ENCODE data around the gene MTMR12. TPM values are rescaled to one million over a fixed set of nuclear protein-coding genes. Genes with fewer than 3 reads are reported as not detected.

The MTMR12 gene
- total and polyA plus RNA-seq, 2 donors (not counting 3 experiments of a cell fraction or from before 2014, with no cell fraction given): 18.2 to 38.6 TPM

GRCh38 chr5:32285510-32286138, 27.1 kb downstream of the MTMR12 start:
- TF ChIP-seq MYC (IDR thresholded peaks at IDR 0.05; ENCODE audit: low read depth, low read length) (no peak), EZH2 (IDR thresholded peaks at IDR 0.05; ENCODE audit: borderline replicate concordance, low read depth, low read length, severe bottlenecking) (no peak), GATA2 (IDR thresholded peaks at IDR 0.05; ENCODE audit: insufficient read depth, insufficient read length, low read depth, low read length) (no peak), CTCF (IDR thresholded peaks at IDR 0.05; ENCODE audit: extremely low read depth in 1 of 2, insufficient read depth in 1 of 2, low read depth in 1 of 2, low read length in 2 of 2) (no peak), JUN (IDR thresholded peaks at IDR 0.05; ENCODE audit: borderline replicate concordance, insufficient read depth, insufficient read length, low read depth) (no peak), POLR2AphosphoS5 (IDR thresholded peaks at IDR 0.05; ENCODE audit: insufficient read depth, low read depth, low read length) (no peak), FOS (IDR thresholded peaks at IDR 0.05; ENCODE audit: borderline replicate concordance, insufficient read depth, low read length) (no peak), POLR2A (IDR thresholded peaks at IDR 0.05; ENCODE audit: low read depth, low read length) (no peak), MAX (IDR thresholded peaks at IDR 0.05; ENCODE audit: insufficient read depth, insufficient read length) (no peak)
- peaks cover 13% of the 10 kb centered on the region for H3K4me1 ChIP-seq (ENCODE audit: control insufficient read depth, extremely low read depth, insufficient read depth, low read length)
- POLR2A ChIA-PET: no interaction called here
- CTCF ChIA-PET: interaction anchor here (0.8 to 2.4 kb wide), 4 partner anchors 9 to 53 kb away, joined by 3 to 10 read pairs (median 4); no protein-coding TSS in a partner anchor
- DNase-seq (ENCODE audit: low read depth, low spot score) (no peak), FAIRE-seq (no peak)
- H3K9me3 ChIP-seq (replicated peaks; ENCODE audit: control insufficient read depth, insufficient read depth, low read length): no peaks in the 10 kb centered on the region
- intact Hi-C loops (cut with micrococcal nuclease): no loop called here
- H3K27ac ChIP-seq (ENCODE audit: insufficient read depth, low read depth, low read length): no peak overlapping the region
- no peak overlapping the region for H3K4me3 ChIP-seq (replicated peaks in 1 of 3; ENCODE audit: insufficient read depth in 1 of 3, low read depth in 1 of 3, low read length in 3 of 3)
- no peaks in the 10 kb centered on the region for H3K27me3 ChIP-seq (ENCODE audit: control insufficient read depth in 2 of 2, insufficient read depth in 2 of 2, low read length in 2 of 2)
- H3K9ac ChIP-seq (replicated peaks; ENCODE audit: extremely low read depth, insufficient read depth, low read length): no peak overlapping the region
- H3K9me1 ChIP-seq (replicated peaks; ENCODE audit: control insufficient read depth, extremely low read depth, insufficient read depth, low read length): no peaks in the 10 kb centered on the region
- H3K4me2 ChIP-seq (ENCODE audit: insufficient read depth, low read length): no peak overlapping the region
- no peaks in the 10 kb centered on the region for H3K36me3 ChIP-seq (ENCODE audit: control insufficient read depth in 2 of 2, extremely low read depth in 1 of 2, insufficient read depth in 2 of 2, low read length in 2 of 2)
- H2AFZ ChIP-seq (ENCODE audit: low read depth, low read length): no peak overlapping the region
- BruUV-seq (replicated peaks): no TSS peak
- dilution Hi-C loops (cut with MboI; ENCODE audit: extremely low pct_ligation_motif_present, low sequenced_read_pairs): no loop called here
- peaks cover 46% of the 10 kb centered on the region for H3K79me2 ChIP-seq (ENCODE audit: control insufficient read depth, insufficient read depth, low read length)
- peaks cover 2% of the 10 kb centered on the region for H4K20me1 ChIP-seq (replicated peaks; ENCODE audit: control insufficient read depth, extremely low read depth, insufficient read depth, low read length)
